DOHH2 (cell line): Measurements from ENCODE around the gene NOXA1.

Source experiments
- H3F3A ChIP-seq: fragments of 200-600 bp; sonication (generic), shearing (Covaris generic); 2 replicates; pipeline ENCODE4 v1.6.0; 2016; ENCODE audit warnings: antibody characterized with exemption, mild to moderate bottlenecking; ENCODE audit not compliant: control insufficient read depth, insufficient read depth
- H3K27ac ChIP-seq: fragments of 200-600 bp; sonication (generic); 2 replicates; pipeline ENCODE4 v1.5.1; 2014; ENCODE audit warnings: low read depth, mild to moderate bottlenecking, low read length, moderate library complexity
- H3K27me3 ChIP-seq: fragments of 200-600 bp; sonication (generic); 2 replicates; pipeline ENCODE4 v1.6.1; 2014; ENCODE audit warnings: mild to moderate bottlenecking, low read length, mixed read lengths; ENCODE audit not compliant: control insufficient read depth
- H3K36me3 ChIP-seq: fragments of 200-600 bp; sonication (generic); 2 replicates; pipeline ENCODE4 v1.6.1; 2014; ENCODE audit warnings: mild to moderate bottlenecking, low read length, moderate library complexity, mixed read lengths; ENCODE audit not compliant: control insufficient read depth
- H3K4me1 ChIP-seq: fragments of 200-600 bp; sonication (generic); 2 replicates; pipeline ENCODE4 v1.6.1; 2014; ENCODE audit warnings: mild to moderate bottlenecking, low read length, mixed read lengths; ENCODE audit not compliant: control insufficient read depth
- H3K4me2 ChIP-seq: fragments of 200-600 bp; sonication (generic); 2 replicates; pipeline ENCODE4 v1.6.0; 2014; ENCODE audit warnings: mild to moderate bottlenecking, low read length, moderate library complexity
- H3K4me3 ChIP-seq: fragments of 200-600 bp; sonication (generic); 2 replicates; pipeline ENCODE4 v1.5.1; 2014; ENCODE audit warnings: mild to moderate bottlenecking, low read length, mixed read lengths
- H3K79me2 ChIP-seq: fragments of 200-600 bp; sonication (generic); 2 replicates; pipeline ENCODE4 v1.6.1; 2014; ENCODE audit warnings: mild to moderate bottlenecking, low read length, mixed read lengths; ENCODE audit not compliant: control insufficient read depth
- H3K9me2 ChIP-seq: fragments of 200-600 bp; sonication (generic); replicated peaks from 2 replicates; pipeline ENCODE4 v1.6.1; 2014; ENCODE audit warnings: mild to moderate bottlenecking, low read length, mixed read lengths; ENCODE audit not compliant: control insufficient read depth
- H3K9me3 ChIP-seq: fragments of 200-600 bp; sonication (generic); 2 replicates; pipeline ENCODE4 v1.6.1; 2014; ENCODE audit warnings: antibody characterized with exemption, low read length, mixed read lengths; ENCODE audit not compliant: control insufficient read depth, insufficient read depth
- H4K20me1 ChIP-seq: fragments of 200-600 bp; sonication (generic); 2 replicates; pipeline ENCODE4 v1.6.0; 2014; ENCODE audit warnings: low read depth, mild to moderate bottlenecking, antibody characterized with exemption, low read length, moderate library complexity; ENCODE audit not compliant: control insufficient read depth, insufficient read depth
- CTCF ChIP-seq: fragments of 200-600 bp; sonication (generic); IDR thresholded peaks from one replicate; pipeline ENCODE4 v1.5.1; 2014; ENCODE audit warnings: antibody characterized with exemption, mild to moderate bottlenecking, low read depth, low read length; ENCODE audit not compliant: poor library complexity, severe bottlenecking
- EZH2phosphoT487 ChIP-seq: fragments of 200-600 bp; sonication (generic); IDR thresholded peaks from 2 replicates; pipeline ENCODE4 v1.6.1; 2017; ENCODE audit warnings: borderline replicate concordance, mild to moderate bottlenecking, antibody characterized with exemption, low read length, moderate library complexity, mixed read lengths

The NOXA1 gene

GRCh38 chr9:137411645-137412380 lies 11.4 kb upstream of the NOXA1 start:
- peaks cover 62% of the 10 kb centered on the region for H3K4me1 ChIP-seq
- H3K9me2 ChIP-seq: no peaks in the 10 kb centered on the region
- H3K27ac ChIP-seq: peak overlapping the region; percentile 76
- peaks cover 4% of the 10 kb centered on the region; the same call in 1 of the 2 replicates for H4K20me1 ChIP-seq
- H3K27me3 ChIP-seq: peaks cover 11% of the 10 kb centered on the region
- H3K9me3 ChIP-seq: no peaks in the 10 kb centered on the region
- peak overlapping the region; percentile 69 for H3K4me2 ChIP-seq
- H3F3A ChIP-seq: peaks cover 2% of the 10 kb centered on the region; the same call in 1 of the 2 replicates
- TF ChIP-seq EZH2phosphoT487 (no peak), CTCF (no peak)
- no peaks in the 10 kb centered on the region; the same call in 1 of the 2 replicates for H3K36me3 ChIP-seq
- peaks cover 36% of the 10 kb centered on the region for H3K79me2 ChIP-seq
- peak overlapping the region; percentile 52 for H3K4me3 ChIP-seq

GRCh38 chr9:137412431-137412830 lies 10.8 kb upstream of the NOXA1 start:
- no peaks in the 10 kb centered on the region; the same call in 1 of the 2 replicates for H3K36me3 ChIP-seq
- H3K4me2 ChIP-seq: peak overlapping the region; percentile 69

GRCh38 chr9:137415451-137415850 lies 7.7 kb upstream of the NOXA1 start:
- H4K20me1 ChIP-seq: no peaks in the 10 kb centered on the region
- H3K4me2 ChIP-seq: no peak overlapping the region
- H3K9me3 ChIP-seq: no peaks in the 10 kb centered on the region
- TF ChIP-seq EZH2phosphoT487 (no peak), CTCF (no peak)
- peaks cover 10% of the 10 kb centered on the region for H3F3A ChIP-seq
- H3K79me2 ChIP-seq: peaks cover 59% of the 10 kb centered on the region
- H3K4me3 ChIP-seq: no peak overlapping the region
- H3K27me3 ChIP-seq: no peaks in the 10 kb centered on the region
- no peak overlapping the region for H3K27ac ChIP-seq
- H3K36me3 ChIP-seq: no peaks in the 10 kb centered on the region; the same call in 1 of the 2 replicates
- H3K9me2 ChIP-seq: no peaks in the 10 kb centered on the region
- H3K4me1 ChIP-seq: peaks cover 48% of the 10 kb centered on the region

More at GRCh38 chr9:137412431-137412830, 10.8 kb upstream of the NOXA1 start:
- peaks cover 42% of the 10 kb centered on the region for H3K79me2 ChIP-seq
- peak overlapping the region; percentile 28 for H3K4me3 ChIP-seq
- TF ChIP-seq EZH2phosphoT487 (no peak), CTCF (no peak)
- H3K27ac ChIP-seq: peak overlapping the region; percentile 76
- H3K27me3 ChIP-seq: peaks cover 5% of the 10 kb centered on the region
- H3K9me3 ChIP-seq: no peaks in the 10 kb centered on the region
- peaks cover 2% of the 10 kb centered on the region; the same call in 1 of the 2 replicates for H3F3A ChIP-seq
- peaks cover 58% of the 10 kb centered on the region for H3K4me1 ChIP-seq
- H4K20me1 ChIP-seq: peaks cover 2% of the 10 kb centered on the region; the same call in 1 of the 2 replicates
- H3K9me2 ChIP-seq: no peaks in the 10 kb centered on the region
